NT2/D1 (cell line): ENCODE results near the gene ABCA7.

Experiments
- DNase-seq: peaks from one replicate; pipeline ENCODE4 v3.0.0-alpha.2; 2011; ENCODE audit warnings: low read depth, low spot score
- H3K27me3 ChIP-seq: 2 replicates; pipeline ENCODE4 v1.6.0; 2011; ENCODE audit warnings: mild to moderate bottlenecking; ENCODE audit not compliant: insufficient read length, insufficient read depth
- H3K36me3 ChIP-seq: 2 replicates; pipeline ENCODE4 v1.6.1; 2011; ENCODE audit warnings: mild to moderate bottlenecking, low read length, mixed read lengths; ENCODE audit not compliant: insufficient read depth, insufficient read length
- H3K4me1 ChIP-seq: 2 replicates; pipeline ENCODE4 v1.5.1; 2011; ENCODE audit not compliant: insufficient read depth, insufficient read length
- H3K4me3 ChIP-seq: 2 replicates; pipeline ENCODE4 v1.5.1; 2011; ENCODE audit warnings: low read depth; ENCODE audit not compliant: insufficient read length
- H3K9ac ChIP-seq: 2 replicates; pipeline ENCODE4 v1.6.0; 2011; ENCODE audit warnings: low read depth; ENCODE audit not compliant: insufficient read length
- H3K9me3 ChIP-seq: 2 replicates; pipeline ENCODE4 v1.5.1; 2011; ENCODE audit warnings: mild to moderate bottlenecking, low read length; ENCODE audit not compliant: insufficient read depth
- SUZ12 ChIP-seq: IDR thresholded peaks from 2 replicates; pipeline ENCODE4 v1.6.1; 2011; ENCODE audit not compliant: insufficient read length, insufficient read depth; ENCODE audit errors: extremely low read depth
- YY1 ChIP-seq: IDR thresholded peaks from 2 replicates; pipeline ENCODE4 v1.6.1; 2011; ENCODE audit not compliant: insufficient read length, insufficient read depth
- ZNF274 ChIP-seq: IDR thresholded peaks from 2 replicates; pipeline ENCODE4 v1.6.1; 2011; ENCODE audit warnings: mild to moderate bottlenecking, low read depth, low read length

The ABCA7 gene

GRCh38 chr19:1016647-1017114, 23.2 kb upstream of the ABCA7 start:
- no peaks in the 10 kb centered on the region for H3K27me3 ChIP-seq
- no peak for DNase-seq
- TF ChIP-seq SUZ12 (no peak), ZNF274 (no peak), YY1 (no peak)
- H3K4me3 ChIP-seq = no peak overlapping the region
- H3K9ac ChIP-seq = peak overlapping the region; percentile 12
- H3K9me3 ChIP-seq = no peaks in the 10 kb centered on the region
- H3K4me1 ChIP-seq = peaks cover 45% of the 10 kb centered on the region
- peaks cover 77% of the 10 kb centered on the region for H3K36me3 ChIP-seq

- TF ChIP-seq YY1 = no peak
- Histone ChIP-seq H3K36me3 (peaks cover 71% of the 10 kb centered on the region), H3K4me1 (peaks cover 45% of the 10 kb centered on the region), H3K4me3 (no peak overlapping the region), H3K27me3 (no peaks in the 10 kb centered on the region), H3K9ac (peak overlapping the region; percentile 44), H3K9me3 (no peaks in the 10 kb centered on the region)
- DNase-seq = no peak
Observed at GRCh38 chr19:1017115-1017905, 22.6 kb upstream of the ABCA7 start.

GRCh38 chr19:1017906-1018305, 22.0 kb upstream of the ABCA7 start:
- no peak overlapping the region for H3K4me3 ChIP-seq
- peaks cover 66% of the 10 kb centered on the region for H3K36me3 ChIP-seq
- TF ChIP-seq ZNF274 (no peak), SUZ12 (no peak), YY1 (no peak)
- no peak for DNase-seq
- peak overlapping the region; percentile 44 for H3K9ac ChIP-seq
- H3K9me3 ChIP-seq = no peaks in the 10 kb centered on the region
- H3K27me3 ChIP-seq = no peaks in the 10 kb centered on the region
- H3K4me1 ChIP-seq = peaks cover 45% of the 10 kb centered on the region

- no peak overlapping the region for H3K4me3 ChIP-seq
- no peak for DNase-seq
- peak overlapping the region; percentile 74 for H3K9ac ChIP-seq
- H3K4me1 ChIP-seq = peaks cover 42% of the 10 kb centered on the region
- H3K27me3 ChIP-seq = no peaks in the 10 kb centered on the region
- no peaks in the 10 kb centered on the region for H3K9me3 ChIP-seq
- H3K36me3 ChIP-seq = peaks cover 61% of the 10 kb centered on the region
- TF ChIP-seq YY1 = no peak
- no peak for TF ChIP-seq ZNF274
- no peak for TF ChIP-seq SUZ12
Observed at GRCh38 chr19:1018393-1018792, 21.5 kb upstream of the ABCA7 start.

GRCh38 chr19:1018932-1019615, 20.8 kb upstream of the ABCA7 start:
- H3K9me3 ChIP-seq = no peaks in the 10 kb centered on the region
- H3K27me3 ChIP-seq = no peaks in the 10 kb centered on the region
- peaks cover 42% of the 10 kb centered on the region for H3K4me1 ChIP-seq
- no peak for TF ChIP-seq SUZ12
- no peak for TF ChIP-seq ZNF274
- no peak for TF ChIP-seq YY1
- H3K9ac ChIP-seq = peak overlapping the region; percentile 98
- peak overlapping the region; percentile 96 for H3K4me3 ChIP-seq
- H3K36me3 ChIP-seq = peaks cover 54% of the 10 kb centered on the region
- no peak for DNase-seq

GRCh38 chr19:1019616-1019961, 20.3 kb upstream of the ABCA7 start:
- Histone ChIP-seq H3K27me3 (no peaks in the 10 kb centered on the region), H3K9ac (peak overlapping the region; percentile 98), H3K36me3 (peaks cover 49% of the 10 kb centered on the region), H3K4me1 (peaks cover 42% of the 10 kb centered on the region), H3K4me3 (peak overlapping the region; percentile 96), H3K9me3 (no peaks in the 10 kb centered on the region)
- TF ChIP-seq YY1 (no peak), ZNF274 (no peak), SUZ12 (no peak)
- no peak for DNase-seq

- no peaks in the 10 kb centered on the region for H3K9me3 ChIP-seq
- H3K36me3 ChIP-seq = peaks cover 42% of the 10 kb centered on the region
- DNase-seq = no peak
- peak overlapping the region; percentile 98 for H3K9ac ChIP-seq
- H3K4me3 ChIP-seq = peak overlapping the region; percentile 96
- TF ChIP-seq ZNF274 (no peak), SUZ12 (no peak), YY1 (no peak)
- H3K4me1 ChIP-seq = peaks cover 40% of the 10 kb centered on the region
- H3K27me3 ChIP-seq = no peaks in the 10 kb centered on the region
Observed at GRCh38 chr19:1019980-1020867, 19.7 kb upstream of the ABCA7 start.
